GM21717 (cell line): Measurements from ENCODE around the gene ZNF283.

Experiments
- ATAC-seq: cut with Tn5 transposase; IDR thresholded peaks from one replicate; pipeline ENCODE4 v1.9.1; 2021; ENCODE audit warnings: mild to moderate bottlenecking, moderate library complexity; ENCODE audit not compliant: unreplicated experiment

Gene ZNF283

DNA sequence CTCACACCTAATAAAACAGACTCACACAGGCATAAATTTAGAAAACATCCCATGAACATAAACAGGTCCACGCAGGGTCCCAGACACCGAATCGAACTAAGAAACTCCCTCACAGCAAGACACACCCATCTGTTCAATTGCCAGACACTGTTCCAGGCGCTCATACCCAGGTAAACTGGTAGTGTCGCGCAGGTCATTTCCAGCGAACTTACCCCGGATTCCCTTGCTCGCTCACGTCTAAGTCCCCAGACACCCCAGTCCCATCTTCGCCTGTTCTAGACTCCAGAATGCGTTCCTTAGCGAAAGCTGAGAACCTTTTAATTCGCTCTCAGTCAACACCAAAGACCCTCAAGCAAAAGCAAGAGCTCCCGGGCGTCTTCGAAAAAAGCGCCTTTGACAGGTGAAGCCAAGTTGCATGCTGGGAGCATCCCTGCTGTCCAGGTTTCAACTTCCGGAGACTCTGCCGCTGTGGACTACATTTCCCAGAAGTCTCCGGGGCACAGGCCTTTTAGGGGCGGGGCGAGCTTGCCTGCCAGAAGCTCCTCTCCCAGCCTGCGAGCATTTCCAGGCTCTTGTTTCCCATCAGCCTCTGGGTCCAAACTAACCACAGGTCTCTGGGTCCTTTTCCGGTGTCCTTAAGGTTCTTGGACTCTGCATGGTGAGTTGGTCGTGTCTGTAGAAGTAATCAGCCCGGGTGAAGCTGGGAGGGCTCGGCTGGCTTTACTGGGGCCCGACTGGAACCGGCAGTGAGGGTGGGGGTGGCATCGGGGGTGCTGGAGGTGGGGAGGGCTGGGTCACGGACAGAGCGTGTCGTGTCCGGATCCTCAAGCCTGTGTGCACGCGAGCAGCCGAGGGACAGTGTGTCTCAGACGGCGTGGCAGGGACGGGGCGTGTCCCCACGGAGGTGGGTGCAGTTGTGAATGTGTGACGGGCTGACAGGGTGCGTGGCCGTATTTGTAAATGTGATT is at the start of gene ZNF283:
Gene ZNF283, plus strand, starts transcription at position 535 of the 968 bp plus-strand sequence. CDS start 6,184 bp downstream, outside the sequence.
- peak; percentile 67 for ATAC-seq

DNA sequence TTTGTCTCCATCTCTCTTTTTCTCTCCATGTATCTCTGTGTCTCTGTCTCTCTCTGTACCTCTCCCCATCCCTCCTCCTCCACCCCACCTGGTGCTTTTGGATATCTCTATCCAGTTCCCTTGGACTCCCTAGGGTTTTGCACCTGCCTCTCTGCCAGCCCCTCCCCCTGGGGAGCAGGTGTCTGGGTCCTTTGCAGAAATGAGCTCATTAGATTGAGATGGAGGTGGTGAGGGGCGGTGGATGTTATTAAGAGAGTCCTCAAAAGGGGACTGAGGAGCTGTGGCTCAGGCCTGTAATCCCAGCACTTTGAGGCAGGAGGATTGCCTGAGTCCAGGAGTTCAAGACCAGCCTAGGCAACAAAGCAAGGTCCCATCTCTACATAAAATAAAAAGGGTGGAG is 48.5 kb upstream of the ZNF283 start:
- ATAC-seq: no peak

DNA sequence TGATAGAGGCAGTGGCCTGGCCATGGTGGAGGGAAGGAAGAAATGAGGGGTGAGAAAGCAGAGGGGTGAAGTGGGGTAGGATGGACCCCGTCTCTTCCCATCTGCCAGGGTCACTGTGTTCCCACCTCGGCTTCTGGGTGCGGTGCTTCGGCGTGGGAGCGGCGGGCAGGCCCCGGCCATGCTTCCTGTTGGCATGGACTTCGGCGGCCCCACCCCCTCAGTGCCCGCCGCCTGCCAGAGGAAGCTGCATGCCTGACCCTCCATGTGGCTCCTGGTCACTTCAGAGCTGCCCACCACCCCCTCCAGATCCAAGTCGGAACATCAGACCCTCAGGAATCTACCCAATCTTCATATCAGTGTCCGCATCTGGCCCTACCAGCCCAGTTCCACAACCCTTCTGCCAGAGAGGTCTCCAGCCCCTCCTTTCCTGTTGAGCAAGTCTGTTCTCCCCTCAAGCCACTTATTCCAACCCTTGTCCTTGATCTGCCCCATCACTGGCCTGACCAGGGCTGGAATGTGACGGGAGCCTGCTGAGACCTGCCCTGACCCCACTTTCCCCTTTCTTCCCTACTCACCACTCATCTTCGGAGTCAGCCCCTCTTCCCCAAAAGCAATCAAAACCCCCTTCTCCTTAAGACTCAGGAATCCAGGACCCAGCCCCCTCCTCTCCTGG is 47.8 kb upstream of the ZNF283 start:
- no peak for ATAC-seq

DNA sequence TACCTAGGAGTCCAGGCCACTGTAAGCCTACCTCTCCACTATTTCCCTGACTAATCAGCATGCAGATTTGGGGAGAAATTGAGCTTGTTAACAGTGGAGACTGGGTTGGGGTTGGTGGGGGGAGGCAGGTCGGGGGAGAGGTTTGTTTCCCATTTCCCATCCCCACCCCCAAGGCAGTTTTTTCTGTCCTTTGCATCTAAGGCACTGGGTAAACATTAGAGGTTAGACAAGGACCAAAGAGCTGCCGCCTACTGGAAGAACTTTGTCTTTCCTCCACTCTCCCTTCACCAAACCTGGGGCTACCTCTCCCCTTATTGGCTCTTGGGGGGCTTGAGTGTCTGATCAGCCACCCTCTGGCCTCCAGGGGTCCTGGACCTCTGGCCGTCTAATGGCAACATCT is 47.3 kb upstream of the ZNF283 start:
- ATAC-seq: no peak

DNA sequence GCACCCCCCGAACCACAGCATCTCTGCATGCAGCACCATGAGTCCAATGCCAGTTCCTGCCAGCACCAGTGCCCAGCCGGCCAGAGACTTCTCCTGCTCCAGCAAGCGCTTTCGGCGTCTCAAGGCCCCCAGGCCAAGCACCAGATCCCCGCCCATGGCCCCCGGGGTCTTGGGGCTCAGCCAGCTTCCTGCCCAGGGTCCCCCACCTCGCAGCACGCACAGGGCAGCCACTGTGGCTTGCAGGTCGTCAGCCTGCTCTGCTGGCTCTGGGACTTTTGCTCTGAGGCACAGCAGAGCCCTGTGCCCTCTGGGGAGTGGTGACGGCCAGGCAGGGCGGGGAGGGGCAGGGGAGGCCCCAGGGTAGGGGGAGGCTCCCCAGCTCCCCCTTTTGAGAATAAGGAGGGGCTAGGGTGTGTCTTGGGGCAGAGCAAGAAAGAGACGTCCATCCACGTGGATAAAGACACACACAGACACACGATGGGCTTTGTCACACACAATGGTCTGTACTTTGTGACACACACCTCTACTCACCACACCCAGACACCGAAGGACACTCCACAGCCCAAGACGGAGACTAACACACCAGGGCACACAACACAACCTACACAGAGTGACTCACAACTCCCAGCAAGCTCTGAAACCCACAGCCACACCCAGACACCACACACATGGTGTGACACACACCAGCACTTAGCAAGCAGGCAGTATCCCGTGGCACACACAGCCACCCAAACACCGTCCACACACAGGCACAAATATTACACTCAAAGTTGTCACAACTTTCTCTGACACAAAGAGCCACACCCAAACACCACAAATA is 46.2 kb upstream of the ZNF283 start, which contains the start of gene KCNN4:
Gene KCNN4, minus strand, starts transcription at position 268 of the 820 bp plus-strand sequence. Its CDS starts 112 bp downstream, at position 156.
- ATAC-seq: no peak

DNA sequence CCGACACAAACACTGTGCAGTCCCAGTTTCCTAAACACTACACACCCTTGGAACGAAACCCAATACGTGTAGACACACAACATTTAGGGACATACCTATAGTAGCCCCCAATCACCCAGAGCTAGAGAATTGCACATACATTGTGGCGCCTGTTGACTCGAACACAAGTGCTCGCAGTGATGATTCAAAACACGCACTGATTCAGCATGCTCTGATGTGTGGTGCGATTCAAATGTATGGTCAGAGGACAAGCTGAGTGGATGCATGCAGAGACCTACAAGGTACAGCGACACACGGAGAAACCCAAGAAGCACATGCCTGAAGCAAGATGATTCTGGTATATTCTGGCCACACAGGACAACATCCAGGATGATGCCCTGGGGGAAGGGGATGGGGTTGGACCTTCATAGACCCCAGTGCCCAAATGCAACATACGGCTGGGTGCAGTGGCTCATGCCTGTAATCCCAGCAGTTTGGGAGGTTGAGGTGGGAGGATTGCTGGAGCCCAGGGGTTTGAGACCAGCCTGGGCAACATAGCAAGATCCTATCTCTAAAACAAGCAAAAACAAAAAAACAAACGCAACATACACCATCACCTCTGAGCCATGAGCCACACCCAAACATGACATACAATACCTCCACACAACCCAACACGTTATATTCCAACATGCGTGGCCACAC is 45.4 kb upstream of the ZNF283 start:
- no peak for ATAC-seq

DNA sequence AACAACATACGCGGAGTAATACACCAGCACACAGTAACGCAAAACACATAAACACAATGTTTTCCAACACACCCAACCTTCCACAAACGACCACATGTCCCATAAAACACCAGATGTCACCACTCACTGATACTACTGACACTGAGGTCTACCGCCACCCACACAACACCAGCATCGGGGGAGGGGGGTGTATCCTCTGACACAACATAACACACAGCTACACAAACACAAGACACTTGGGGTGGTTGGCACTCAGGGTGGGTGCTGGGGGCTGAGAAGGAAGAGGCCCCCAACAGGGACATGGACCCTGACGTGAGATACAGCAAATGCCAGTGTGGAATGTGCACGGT is 44.8 kb upstream of the ZNF283 start:
- no peak for ATAC-seq

DNA sequence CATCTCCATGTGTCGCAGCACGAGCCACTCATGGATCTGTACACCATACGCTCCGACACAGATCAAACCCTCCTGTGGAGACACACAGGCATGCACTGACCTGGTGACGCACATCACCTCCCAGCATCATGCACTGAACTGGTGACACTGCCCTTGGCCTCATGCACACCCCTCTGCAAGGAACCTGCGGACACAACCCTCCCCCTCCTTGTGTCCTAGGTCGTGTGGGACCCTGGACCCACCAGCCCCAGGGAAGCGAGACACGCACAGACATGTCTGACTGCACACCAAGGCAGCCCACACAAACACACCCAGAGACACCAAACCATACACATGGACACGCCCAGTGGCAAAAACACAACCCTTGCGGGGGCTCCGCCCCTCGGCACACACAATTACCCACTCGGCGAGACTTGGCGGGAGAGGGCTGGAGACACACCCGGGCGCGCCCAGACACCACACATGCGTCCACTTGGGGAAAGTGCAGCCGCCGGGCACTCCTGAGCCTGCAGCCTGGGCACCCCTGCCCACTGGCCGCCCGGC is 44.4 kb upstream of the ZNF283 start:
- ATAC-seq: no peak

DNA sequence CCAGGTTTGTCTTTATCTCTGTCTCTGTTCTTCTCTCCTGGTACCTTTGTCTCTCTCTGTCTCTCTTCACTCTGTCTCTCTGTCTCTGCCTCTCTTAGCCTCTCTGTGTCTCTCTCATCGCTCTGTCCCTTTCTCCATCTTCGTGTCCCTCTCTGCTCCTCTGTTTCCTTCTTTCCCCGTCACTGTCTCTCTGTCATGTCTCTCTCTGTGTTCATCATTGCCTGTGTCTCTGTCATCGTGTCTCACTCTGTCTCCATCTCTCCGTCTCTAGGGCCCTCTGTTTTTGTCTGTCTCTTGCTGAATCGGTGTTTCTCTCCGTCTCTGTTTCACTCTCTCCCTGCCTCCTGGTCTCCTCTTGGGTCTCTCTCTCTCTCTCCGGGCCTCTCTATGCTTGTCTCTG is 43.5 kb upstream of the ZNF283 start:
- ATAC-seq: no peak

DNA sequence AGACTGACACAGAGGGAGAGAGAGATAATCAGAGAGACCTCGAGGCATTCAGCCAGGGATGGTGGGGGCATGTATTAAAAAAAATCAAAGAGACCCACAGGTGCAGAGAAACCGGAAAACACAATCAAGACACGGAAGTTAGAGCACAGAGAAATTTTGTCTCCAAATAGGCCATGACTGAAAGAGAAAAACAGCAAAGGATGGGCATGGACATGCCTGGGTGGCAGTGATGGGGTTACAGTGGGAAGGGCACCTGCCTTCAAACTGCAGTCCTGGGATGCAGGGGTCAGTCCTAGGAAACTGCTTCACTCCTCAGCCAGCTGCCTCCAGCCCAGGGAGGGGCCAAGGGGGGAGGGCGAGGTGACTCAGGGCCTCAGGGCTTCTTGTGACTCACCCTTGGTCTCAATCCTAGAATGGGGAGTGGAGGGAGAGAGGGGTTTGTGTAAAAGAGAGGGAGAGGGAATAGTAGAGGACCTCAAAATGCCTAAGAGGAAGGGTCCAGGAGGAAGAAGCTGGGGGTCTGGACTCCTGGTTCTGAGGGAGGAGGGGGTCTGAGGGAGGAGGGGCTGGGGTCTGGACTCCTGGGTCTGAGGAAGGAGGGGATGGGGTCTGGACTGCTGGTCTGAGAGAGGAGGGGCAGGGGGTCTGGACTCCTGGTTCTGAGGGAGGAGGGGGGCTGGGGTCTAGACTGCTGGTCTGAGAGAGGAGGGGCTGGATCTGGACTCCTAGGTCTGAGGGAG is 42.7 kb upstream of the ZNF283 start:
- no peak for ATAC-seq

DNA sequence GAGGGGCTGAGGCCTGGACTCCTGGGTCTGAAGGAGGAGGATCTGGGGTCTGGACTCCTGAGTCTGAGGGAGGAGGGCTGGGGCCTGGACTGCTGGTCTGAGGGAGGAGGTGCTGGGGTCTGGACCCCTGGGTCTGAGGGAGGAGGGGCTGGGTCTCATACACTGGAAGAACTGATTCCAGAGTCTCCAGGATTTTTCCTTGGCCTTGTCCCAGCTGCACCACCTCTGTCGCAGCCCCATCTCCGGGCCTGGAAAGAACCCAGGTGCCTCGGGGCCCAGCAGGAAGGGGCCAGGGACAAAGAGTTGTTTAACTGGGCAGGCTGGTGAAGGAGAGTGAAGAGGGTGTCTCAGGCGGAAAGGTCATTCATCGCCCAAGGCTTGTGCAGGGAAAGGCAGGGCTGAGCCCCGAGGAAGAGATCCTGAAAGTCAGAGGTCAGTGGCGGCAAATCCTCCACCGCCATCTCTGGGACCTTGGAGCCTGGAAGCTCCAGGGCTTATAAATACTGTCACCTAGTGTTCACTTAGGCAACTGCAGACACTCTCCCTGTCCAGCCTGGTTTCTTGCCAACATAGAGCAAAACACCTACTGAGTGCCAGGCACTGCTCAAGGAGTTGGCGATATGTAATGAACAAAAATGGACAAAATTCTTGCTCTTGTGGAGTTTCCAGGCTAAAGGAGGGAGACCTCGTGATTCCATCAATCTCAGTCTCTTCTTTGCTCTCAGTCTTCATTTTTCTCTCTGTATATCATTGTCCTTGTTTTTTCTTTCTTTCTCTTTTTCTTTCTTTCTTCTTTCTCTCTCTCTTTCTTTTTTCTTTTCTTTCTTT is 41.9 kb upstream of the ZNF283 start:
- ATAC-seq: no peak

DNA sequence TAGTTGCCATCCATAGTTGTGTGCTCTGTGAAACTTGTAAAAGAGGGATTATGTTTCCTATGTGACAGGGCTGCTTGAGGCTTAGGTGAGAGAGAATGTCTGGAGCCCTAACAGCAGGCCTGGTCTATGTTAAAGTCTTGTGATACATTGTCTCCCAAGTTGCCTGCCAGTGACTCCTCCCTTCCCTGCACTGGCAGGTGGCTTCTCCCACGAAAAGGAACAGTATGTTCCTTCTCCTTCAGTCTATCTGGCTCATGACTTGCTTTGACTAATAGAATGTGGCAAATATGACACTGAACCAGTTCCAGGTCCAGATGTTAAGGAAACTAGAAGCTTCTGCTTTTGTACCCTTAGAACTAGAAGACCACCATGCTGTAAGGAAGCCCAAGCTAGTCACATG is 40.5 kb upstream of the ZNF283 start:
- no peak for ATAC-seq

DNA sequence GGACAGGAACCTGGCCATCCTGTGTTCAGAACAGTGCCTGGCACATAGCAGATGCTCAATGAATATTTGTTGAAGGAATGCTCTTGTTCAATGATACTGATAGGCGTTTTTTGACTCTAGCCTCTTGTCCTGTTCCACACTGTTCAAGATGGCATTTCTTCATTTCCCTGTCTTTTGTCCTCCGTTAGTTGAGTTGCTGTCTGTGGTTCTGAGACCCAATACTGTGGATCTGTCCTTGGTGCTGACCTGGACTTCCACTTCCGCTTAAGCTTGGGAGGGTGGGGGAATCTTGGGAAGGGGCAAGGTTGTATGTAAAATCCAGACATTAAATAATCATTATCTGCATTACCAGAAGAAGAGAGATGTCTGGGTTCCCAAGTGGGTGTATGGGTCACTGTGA is 38.1 kb upstream of the ZNF283 start:
- ATAC-seq: no peak

DNA sequence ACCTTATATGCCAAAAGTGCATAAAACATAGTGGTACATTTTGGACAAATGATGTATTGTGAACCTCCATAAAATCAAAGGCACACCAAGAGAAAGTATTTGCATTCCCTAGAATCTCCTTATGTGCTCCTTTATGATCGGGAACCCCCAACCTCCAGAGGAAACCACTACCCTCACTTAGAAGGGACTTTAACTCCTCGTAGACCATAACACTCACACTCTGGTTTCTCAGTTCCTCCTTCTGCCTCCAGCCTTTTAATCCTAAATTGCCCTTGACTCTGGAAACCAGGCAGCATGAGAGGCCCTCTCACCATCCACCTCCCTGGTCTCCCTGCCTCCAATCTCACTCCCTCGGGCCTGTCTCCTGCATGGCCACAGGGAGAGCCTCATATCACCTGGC is 36.5 kb upstream of the ZNF283 start:
- ATAC-seq: no peak

DNA sequence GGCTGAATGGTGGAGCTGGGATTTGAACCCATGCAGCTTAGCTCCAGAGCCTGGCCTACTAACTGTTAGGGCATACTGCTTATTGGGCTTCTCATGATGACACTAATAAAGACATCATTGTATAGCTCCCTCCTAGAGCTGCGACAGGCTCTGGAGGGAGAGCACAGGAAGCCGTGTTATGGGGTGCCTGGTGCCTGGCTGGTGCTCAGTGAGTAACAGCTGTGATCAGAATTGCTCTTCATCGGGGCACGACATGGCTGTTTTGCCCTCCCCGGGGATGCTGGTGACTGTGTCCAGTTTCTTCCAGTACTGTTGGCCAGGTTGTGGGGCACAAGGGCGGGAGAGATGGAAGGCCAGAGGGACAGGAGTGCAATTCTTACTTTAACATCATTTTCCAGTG is 30.0 kb upstream of the ZNF283 start:
- ATAC-seq: no peak

DNA sequence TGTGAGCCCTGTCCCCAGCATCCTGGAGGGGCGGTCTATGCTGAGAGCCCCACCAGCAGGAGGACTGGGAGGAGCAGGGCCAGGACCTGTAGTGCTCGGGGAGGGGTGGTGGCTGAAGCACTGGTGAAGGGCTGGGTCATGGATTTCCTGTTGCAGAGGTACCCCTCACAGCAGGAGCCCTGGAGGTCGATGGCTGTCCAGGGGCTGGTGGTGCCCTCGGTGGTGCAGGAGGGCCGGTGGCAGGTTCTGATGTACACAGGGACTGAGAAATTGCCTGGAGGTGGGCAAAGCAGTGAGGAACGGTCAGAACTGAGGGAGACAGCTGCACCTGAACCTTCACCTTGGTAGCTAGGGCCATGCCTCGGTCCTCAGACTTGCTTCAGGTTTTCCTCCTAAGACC is 29.6 kb upstream of the ZNF283 start:
- ATAC-seq: no peak

DNA sequence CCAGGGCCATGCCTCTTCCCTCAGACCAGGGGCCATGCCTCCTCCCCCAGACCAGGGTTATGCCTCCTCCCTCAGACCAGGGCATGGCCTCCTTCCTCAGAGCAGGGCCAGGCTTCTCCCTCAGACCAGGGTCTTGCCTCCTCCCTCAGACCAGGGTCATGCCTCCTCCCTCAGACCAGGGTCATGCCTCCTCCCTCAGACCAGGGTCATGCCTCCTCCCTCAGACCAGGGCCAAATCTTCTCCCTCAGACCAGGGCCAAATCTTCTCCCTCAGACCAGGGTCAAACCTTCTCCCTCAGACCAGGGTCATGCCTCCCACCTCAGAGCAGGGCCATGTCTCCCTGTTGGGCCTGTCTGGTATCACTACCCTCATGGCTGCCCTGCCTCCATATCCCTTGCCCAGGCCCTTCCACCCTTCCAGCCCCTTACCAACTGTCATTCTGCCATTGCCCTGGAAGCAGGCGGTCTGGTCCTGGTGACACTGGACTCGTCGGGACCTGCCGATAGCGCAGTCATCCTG is 29.0 kb upstream of the ZNF283 start:
- ATAC-seq: no peak

DNA sequence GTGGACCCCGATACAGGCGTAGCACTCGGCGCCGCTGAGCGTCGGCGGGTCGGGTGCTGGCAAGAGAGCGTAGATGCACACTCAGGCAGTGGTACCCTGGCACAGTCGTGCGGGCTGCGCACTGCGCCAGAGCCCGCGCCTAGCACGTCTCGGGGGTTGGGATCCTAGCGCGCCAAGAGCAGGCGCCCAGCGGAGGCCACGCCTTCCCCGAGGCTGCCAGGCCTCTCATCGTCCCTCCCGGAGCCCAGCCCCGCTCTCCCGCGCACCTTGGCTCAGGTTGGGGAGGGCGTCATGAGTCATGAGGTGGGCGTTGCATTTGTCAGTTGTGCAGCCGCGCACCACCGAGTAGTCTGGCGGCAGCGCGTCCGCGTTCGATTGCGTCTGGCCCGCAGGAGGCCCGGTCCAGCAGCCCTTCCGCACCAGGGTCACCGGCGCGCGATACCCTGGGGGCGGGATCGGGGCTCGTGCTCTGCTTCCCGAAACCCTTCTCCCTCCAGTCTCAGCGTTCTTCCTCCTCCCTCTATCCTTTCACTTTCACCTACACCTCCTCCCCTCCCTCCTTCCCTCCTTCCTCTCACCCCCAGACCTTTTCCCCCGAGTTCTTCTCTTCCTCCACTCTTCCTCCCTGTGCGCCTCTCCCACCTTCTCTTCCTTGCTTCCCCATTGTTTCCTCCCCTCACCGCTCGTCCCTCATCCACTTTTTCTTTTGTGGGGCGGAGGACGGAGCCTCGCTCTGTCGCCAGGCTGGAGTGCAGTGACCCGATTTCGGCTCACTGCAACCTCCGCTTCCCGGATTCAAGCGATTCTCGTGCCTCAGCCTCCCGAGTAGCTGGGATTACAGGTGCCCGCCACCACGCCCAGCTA is 28.3 kb upstream of the ZNF283 start:
- ATAC-seq: no peak
